HS-27A (cell line): ENCODE results near the gene HMG20B.

Source experiments
- DNase-seq: peaks from one replicate; pipeline ENCODE4 v3.0.0-alpha.2; 2012; ENCODE audit warnings: low read depth, missing footprints

Gene HMG20B

GRCh38 chr19:3537101-3537437 is 35.7 kb upstream of the HMG20B start:
- no peak for DNase-seq

- DNase-seq: no peak
These were observed 35.1 kb upstream of the HMG20B start for GRCh38 chr19:3537438-3538240.

GRCh38 chr19:3538258-3538929 is 34.4 kb upstream of the HMG20B start:
- DNase-seq: no peak

GRCh38 chr19:3538965-3539755 is 33.6 kb upstream of the HMG20B start, which contains the start of gene TEKTIP1:
Gene TEKTIP1, plus strand, starts transcription at chr19:3539174. Its CDS starts 4 bp downstream, at chr19:3539178.
- no peak for DNase-seq

GRCh38 chr19:3539756-3540118 is 33.0 kb upstream of the HMG20B start:
- no peak for DNase-seq

GRCh38 chr19:3543150-3544057 is 29.3 kb upstream of the HMG20B start:
- DNase-seq: no peak

- no peak for DNase-seq
These were observed 28.7 kb upstream of the HMG20B start for GRCh38 chr19:3544058-3544376.

- DNase-seq: no peak
These were observed 27.7 kb upstream of the HMG20B start for GRCh38 chr19:3544742-3545668.

- no peak for DNase-seq
These were observed 27.1 kb upstream of the HMG20B start for GRCh38 chr19:3545669-3546034.

GRCh38 chr19:3546119-3546518 is 26.6 kb upstream of the HMG20B start:
- no peak for DNase-seq

- no peak for DNase-seq
These were observed 25.4 kb upstream of the HMG20B start for GRCh38 chr19:3547301-3547731.

- no peak for DNase-seq
These were observed 24.9 kb upstream of the HMG20B start for GRCh38 chr19:3547767-3548282.

- DNase-seq: no peak
These were observed 24.1 kb upstream of the HMG20B start for GRCh38 chr19:3548606-3549005.

- DNase-seq: no peak
These were observed 22.9 kb upstream of the HMG20B start for GRCh38 chr19:3549816-3550215.

- DNase-seq: no peak
These were observed 21.6 kb upstream of the HMG20B start for GRCh38 chr19:3550947-3551791.

- DNase-seq: no peak
These were observed 21.0 kb upstream of the HMG20B start for GRCh38 chr19:3551792-3552095.

GRCh38 chr19:3554254-3555083 is 18.3 kb upstream of the HMG20B start:
- DNase-seq: no peak

- DNase-seq: no peak
These were observed 16.9 kb upstream of the HMG20B start for GRCh38 chr19:3555653-3556422.
